ENCODE measurements around the gene ACAP1.

DNA sequence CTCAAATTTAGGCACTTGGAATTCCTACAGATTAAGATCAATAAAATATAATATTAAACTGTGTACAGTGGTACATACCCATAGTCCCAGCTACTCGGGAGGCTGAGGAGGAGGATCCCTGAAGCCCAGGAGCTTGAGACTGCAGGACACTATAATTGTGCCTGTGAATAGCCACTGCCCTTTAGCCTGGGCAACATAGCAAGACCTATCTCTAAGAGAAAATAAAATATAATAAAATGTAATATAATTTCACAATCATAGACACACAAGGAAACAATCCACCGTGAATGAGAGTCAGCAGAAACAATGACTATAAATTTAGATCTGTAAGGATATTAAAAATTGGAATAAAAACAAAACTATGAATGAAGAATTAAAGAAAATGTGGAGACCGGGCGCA is 34.5 kb downstream of the ACAP1 start:
- TF ChIP-seq CTCF (IDR thresholded peaks at IDR 0.05), result no peak
- TF ChIP-seq POLR2AphosphoS5 (IDR thresholded peaks at IDR 0.05), result no peak
- no peak for TF ChIP-seq POLR2A (IDR thresholded peaks at IDR 0.05)
- TF ChIP-seq EP300 (IDR thresholded peaks at IDR 0.05), result no peak

Measured in stomach (tissue), 4 donors.